Activated CD4-positive, alpha-beta T cell treated with anti-CD3 and anti-CD28 coated beads, Interleukin-2, amount 50 U/mL, for 1 hour (primary cell): Measurements from ENCODE around the gene DLX6.

Source experiments
- DNase-seq: peaks from one replicate; pipeline ENCODE4 v3.0.0-alpha.2; 2020

Gene DLX6

DNA sequence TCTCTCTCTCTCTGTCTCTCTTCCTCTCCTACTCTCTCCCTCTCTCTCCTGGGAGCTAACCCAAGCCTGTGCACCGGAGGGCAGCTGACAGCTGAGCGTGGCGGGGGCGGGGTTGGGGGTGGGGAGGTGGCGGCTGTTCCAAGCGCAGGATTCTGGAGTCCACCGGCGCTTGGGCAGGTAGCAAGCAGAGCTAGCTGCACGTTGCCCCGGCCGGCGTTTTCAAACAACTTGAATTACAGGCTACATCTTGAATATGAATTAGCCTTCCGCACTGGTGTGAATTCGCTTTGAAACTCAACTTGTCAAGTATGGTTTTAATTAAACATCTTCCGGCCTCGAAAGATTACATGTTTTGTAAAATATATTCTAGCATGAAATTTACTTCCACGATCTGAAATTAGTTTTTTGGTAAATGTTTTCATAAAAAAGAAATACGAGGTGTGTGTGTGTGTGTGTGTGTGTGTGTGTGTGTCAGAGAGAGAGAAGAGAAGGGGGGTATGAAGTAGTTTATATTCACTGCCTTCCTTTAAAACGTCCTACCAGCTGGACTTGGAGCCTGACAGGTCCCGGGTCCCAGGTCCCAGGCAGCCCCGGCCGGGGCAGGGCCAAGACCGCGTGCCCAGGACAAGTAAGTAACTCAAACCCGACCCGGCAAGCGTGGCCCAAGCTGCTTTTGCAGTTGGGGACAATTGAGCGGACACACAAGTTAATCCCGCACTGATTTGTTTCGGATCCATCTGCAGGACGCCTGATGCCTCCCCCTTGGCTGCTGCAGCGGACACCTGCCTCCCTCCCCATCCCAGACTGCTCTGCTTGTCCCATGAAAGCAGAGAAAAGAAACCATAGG lies 9.0 kb upstream of the DLX6 start:
- DNase-seq, result no peak

DNA sequence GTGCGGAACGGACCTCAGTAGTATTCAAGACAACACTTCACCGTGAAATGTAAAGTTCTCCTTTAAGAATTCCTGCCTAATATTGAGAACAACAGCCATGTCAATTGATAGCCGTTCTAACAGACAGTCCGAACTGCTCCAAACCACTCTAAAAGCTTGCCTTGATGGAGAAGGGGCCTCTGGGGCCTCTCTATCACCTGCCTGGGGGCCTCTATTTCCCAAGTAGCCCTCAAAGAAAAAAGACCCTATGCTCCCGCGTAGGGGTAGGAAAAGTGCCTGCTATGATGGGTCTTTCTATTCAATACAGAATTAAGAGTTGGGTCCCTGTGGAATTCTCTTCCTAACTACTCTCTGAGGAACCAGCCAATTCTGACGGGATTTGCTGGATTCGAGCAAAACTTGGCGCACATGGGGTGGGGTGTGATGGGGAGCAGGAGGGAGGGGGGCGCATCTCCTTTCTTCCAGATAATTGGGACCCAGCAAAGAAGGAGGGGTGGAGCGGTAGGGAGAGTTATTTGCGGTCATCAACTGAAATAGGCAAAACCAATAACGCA lies 8.3 kb upstream of the DLX6 start:
- DNase-seq, result no peak

DNA sequence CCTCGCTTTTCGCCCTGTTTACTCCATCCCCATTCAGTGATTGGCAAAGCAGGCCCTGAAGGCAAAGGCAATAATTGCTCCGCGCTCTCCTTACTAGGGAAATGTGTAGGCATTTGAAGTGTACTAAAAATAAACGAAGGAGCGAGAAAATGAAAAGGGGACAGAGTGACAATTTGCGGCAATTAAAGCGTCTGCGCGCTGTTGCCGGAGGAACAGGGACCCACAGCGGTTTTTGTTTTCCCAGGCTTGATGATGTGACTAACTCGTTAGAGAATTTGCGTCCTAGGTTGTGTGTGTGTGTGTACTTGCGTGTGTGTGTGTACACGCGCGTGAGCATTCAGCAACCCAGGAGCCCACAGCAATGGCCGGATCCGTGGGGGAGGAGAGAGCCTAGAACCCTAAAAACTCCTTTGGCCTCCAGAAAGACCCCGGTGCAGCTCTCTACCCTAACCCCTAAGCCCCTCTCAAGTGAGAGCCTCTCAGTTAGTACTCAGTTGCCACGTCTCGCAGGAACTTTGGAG lies 7.8 kb upstream of the DLX6 start:
- no peak for DNase-seq

DNA sequence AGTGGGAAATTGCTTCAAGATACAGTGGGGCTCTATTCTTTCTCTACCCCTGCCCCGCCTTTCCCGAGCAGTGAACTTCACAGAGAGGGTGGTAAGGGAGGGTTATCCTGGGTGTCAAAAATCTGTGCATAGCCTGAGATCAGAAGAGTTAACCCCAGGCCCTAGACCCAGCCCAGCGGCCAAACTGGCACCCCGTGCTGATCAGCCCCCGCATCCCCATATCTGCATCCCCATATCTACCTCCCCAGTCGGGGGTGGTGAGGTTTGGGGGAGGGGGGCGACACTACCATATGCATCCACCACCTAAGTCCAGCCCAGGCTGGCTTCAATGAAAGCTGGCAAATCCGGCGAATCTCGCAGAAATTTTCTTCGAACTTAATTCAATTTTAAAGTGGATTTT lies 7.0 kb upstream of the DLX6 start:
- DNase-seq, result no peak

DNA sequence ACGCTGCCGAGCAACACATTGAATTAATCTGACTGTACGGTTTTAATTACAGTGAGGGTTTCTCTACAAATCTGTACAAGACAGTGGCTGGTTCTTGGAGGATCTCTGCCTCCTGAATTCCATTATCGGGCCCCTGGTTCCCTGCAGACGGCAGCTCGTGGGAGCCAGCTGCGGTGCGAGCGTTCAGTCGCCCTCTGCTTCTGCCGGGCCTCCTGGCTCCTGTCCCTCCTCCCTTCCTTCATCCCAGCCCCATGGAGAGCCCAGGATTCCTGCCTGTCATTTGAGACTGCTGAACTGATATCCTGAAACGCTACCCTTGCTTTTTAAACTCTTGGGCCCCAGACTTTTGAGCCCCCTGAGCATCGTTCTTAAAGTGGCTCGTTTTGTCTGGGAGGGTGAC lies 6.6 kb upstream of the DLX6 start:
- no peak for DNase-seq

DNA sequence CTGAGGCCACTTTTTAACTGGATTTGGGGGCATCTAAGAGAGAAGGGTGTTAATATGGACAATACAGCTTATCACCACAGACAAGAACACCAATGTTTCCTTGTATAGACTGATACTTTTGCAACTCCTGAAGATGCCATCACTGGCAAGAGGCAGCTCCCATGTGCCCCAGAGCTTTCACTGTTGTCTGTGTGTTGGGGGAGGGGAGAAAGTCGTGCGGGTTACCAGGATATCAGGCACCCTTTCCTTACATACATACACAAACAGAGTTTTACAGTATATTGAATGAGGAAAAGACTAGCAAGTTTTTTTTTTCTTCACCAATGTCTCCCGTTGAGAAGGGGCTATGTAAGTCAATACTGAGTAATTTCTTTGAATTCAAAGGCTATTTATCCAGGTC lies 4.1 kb upstream of the DLX6 start:
- DNase-seq, result no peak

DNA sequence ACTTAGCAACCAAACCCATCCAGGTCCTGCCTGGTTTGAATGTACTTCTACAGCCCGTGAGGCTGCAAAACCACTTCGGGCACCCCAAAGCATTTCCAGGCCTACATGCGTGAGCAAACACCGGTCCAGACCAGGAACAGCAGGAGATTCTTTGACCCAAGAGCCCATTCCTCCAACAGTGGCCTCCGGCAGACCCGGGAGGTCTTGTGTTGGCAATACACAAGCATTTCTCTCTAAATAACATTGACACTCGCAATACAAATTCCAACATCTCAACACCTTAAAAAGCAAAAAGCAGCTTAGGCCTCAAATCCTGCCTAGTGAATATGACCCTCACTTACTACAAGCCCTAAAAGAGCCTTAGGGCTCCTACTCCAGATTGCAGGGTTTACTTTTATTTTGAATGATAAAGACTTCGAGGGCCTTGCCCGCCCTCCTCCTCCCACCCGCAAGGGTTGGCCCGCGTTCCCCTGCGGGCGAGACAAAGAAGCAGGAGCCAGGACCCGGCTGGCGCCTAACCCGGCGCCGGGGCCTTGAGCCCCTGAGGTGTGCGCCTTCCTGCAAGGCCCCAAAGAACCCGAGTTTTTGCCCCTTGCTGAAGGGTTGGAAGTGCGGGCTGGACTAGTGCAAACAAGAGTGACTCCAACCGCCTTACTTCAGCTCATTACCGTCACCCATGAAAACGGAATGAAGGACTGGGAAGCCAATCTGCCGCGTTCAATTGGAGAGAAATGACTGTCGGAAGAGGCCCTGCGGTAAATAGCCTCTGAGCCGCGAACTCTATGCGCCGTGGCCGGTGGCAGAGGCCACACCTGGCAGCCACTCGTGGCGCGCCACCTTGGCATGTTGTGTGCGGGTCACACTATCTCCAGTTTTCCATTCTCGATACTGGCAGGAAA lies 3.4 kb upstream of the DLX6 start:
- no peak for DNase-seq

DNA sequence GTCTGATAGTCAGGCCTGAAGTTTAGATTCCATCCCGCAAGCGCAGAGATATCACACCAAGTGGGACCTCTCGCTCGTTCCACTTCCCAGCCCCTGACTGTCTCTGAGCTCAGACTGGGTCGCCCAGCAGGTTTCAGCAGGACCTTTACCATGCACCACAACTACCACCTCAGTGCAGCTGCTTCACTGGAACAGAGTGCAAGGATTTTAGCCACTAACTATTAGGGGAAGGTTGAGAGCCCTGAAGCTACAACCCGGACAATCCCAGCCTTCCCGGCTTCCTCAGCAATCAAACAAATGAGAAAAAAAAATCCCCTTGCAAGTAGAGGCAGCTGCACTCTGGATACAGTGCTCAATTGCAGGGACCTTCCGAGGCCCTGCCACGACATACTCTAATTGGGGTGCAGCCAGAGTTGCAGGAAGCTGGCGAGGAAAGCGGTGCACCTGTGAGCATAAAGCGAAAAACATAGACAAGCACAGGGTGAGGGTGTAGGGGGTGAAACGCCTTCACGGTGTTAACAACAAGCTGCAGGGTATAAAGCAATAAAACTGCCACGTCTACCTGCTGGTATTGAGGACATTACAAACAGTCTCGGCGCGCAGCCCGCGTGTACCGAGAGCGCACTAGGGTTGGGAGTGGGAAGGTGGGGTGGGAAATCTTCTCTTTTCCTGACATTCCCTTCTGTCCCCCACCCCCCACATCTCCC lies 2.6 kb upstream of the DLX6 start:
- no peak for DNase-seq

DNA sequence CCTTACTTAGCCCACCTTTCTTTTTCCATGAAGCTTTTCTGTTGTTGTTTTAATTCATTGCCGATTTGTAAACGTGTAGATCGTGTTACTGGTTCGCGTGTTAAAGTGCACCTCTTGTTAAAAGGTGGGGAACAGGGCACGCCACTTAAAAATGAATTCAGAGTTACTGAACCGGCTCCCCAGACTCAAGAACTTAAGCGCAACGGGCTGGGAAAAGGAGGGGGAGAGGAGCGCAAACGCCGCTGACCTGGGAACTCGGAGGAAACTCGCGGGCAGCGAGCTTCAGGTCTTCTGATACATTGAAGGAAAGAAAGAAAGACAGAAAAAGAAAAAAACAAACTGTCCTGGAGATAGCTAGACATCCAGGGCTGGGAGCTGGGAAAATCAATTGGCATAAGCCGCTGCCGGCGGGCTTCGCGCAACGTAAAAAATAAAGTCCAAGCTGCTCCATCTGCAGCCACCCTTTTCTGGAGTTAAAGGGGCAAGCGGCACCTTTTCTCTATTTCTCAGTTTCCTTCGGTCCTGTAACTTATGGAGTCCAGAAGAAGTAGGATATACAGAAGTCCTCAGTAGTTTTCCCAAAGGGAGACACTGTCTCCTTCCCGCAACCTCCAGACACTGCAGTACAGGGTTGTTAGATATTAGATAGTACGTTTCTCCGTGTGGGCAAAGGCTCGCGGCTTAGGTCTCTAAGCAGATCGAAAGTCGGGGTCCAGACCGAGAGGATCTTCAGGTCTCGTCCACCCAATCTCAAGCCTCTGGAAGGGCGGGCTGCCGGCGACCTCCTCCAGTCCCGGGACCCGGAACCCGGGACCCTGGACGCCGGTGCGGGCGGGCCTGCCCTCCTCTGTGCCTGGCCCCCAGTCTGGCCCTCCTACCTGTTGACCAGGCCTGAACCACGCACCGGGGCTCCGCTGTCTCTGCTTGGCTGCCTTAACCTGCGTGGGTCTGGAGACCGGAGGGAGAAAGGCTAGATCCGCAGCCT lies 1.8 kb upstream of the DLX6 start:
- no peak for DNase-seq

DNA sequence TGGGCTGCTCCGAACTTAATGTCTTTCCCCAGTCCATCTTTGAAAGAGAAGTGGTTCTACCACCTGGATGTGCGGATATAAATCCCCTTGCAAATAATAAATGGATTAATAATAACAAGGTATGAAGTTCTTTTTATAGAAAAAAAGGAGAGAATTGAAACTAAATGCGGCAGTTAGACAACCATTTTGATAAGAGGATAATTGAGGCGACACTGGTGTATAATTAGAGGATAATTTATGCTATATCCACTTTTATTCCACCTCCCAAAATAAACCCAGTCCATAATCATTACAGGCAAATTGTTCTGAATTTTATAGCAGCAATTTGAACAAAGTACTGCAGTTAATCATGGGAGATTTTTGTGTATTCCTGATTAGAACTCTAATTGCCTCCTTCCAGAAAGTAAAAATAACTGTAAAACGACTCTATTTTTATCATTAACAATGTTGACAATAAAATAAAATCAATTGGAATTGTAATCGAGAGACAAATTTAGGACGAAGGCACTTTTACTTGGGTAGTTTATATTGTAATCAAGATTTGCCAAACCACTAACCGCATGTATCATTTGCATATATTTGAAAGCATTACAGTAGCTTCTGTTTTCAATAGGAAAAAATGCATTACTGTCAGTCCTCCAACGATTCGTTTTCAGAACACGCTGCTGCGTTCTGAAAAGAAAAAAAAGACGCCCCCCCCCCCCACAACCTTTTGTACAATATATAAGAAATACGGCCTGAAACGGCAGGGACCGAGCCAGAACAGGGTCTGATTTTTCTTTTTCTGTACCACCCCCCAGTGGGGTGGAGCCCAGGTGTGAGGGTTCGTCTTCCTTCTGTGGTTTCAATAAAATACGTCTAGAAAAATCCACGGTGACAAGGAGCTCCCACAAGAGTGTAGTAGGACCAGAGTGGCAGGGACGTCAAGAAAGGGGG lies 838 bp upstream of the DLX6 start:
- DNase-seq, result no peak

DNA sequence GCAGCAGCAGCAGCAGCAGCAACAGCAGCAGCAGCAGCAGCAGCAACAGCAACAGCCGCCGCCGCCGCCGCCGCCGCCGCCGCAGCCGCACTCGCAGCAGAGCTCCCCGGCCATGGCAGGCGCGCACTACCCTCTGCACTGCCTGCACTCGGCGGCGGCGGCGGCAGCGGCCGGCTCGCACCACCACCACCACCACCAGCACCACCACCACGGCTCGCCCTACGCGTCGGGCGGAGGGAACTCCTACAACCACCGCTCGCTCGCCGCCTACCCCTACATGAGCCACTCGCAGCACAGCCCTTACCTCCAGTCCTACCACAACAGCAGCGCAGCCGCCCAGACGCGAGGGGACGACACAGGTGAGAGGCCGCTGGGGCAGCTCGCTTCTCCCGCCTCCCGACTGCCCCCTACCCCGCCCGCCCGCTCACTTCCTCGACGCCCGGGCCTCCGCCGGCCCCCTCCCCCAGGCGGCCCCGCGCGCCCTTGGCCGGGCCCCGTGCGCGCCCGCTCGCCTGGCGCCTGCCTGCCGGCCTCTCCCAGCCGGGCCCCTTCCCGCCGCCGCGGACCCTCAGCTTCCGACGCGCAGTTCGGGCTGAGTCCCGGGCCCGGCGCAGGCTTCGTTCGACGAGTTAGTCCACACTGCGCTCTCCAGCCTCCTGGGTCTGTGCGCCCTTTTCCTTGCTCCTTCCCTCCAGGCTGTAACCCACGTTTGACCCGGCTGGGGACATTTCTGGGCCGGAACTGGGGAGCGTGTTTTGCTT lies 882 bp downstream of the DLX6 start:
- DNase-seq, result peak; percentile 24

DNA sequence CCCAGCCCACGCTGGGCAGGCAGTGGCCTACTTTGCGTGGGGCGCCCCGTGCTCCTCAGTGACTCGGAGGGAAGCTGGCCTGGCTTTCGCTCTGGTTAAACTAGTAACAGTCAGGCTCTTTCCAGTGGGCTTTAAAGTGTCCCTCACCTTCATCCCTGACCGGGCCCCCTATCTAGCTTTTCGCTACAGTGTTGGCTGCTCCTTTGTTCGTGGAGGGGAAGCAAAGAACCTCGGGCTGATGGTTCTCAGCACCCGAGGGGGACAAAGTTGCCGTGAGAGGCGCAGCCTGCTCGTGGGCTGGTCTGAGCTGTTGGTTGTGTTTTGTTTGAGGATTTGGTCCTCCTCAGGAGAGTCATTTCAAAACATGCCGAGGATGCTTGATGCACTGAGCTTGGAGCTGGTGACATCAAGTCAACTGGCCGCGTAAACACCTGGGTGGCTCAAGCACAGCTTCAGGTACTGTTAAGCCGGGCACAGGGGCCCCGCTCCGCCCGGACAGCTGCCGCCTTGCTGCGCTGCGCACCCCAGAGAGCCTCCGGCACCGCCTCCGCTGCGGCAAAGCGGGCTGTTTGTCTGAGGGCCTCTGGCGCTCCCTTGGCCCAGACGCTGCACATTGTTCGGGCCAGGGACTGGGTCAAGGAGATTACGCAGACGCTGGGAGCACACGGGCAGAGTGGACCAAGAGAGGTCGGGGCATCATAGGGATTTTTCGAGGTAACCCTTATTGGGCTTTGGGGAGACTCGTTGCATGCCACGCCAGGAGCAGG lies 1.6 kb downstream of the DLX6 start:
- no peak for DNase-seq

DNA sequence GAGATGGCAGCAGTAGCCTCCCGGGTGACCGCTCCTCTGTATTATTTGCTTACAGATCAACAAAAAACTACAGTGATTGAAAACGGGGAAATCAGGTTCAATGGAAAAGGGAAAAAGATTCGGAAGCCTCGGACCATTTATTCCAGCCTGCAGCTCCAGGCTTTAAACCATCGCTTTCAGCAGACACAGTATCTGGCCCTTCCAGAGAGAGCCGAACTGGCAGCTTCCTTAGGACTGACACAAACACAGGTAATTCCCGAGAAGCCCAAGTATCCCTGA lies 2.2 kb downstream of the DLX6 start:
- DNase-seq, result no peak

DNA sequence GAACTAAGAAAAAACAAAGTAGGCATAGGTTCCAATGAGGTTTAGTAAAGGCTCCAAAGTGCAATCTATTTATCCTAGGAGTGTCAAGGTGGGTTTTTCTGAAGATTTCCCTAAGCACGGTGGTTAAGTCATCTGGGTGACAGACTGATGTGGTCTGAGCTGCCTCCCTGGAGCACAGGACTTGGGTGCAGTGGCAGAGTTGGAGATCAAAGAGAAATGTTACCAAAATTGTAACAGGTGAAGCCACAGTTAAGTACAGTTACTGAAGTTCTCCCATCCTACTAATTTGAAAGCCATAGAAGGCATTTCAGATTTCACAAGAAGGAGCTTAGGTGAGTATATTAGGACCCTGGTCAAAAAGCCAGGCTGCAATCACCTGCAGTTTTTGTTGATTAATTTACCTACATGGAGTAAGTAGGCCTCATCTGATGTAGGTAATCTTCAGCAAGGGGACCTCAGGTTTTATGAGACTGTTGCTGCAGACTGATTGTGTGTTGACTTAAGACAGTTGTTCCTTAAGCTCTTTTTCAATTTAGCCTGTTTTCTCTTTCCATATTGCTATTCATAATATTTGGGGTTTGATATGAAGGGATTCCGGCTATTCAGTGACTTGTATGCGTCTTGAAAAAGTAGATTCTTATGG lies 3.0 kb downstream of the DLX6 start:
- no peak for DNase-seq

DNA sequence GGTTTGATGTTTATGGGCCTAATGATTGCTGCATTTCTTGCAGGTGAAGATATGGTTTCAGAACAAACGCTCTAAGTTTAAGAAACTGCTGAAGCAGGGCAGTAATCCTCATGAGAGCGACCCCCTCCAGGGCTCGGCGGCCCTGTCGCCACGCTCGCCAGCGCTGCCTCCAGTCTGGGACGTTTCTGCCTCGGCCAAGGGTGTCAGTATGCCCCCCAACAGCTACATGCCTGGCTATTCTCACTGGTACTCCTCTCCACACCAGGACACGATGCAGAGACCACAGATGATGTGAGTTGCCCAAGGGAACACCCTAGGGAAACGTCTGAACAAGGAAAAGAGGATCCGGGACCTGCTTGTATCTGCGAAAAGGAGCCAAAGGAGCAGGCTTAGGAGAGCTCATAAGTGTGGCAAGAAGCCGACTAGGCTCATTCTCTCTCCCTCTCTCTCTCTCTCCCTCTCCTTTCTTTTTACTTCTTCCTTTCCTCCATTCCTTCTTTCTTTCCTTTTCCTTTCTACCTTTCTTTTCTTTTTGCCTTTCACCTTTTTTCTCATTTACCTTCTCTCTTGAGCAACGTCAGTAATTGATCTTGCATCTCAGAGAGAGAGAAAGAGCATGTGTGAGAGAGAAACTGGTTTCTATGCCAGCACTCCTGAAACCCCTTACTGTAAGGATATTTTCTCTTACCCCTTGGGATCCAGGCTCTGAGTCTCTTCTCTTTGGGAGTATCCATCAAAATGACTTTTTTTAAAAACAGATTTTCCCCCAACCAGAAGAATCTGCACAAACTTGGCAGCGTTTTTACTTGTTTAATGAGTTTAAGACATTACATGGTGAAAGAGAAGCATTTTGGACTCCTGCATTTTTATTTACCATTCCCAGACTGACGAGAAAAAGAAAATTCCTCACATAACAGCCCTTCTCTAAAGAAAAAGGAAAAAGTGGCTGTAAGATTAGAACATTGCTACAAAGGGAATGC lies 4.7 kb downstream of the DLX6 start:
- DNase-seq, result no peak

DNA sequence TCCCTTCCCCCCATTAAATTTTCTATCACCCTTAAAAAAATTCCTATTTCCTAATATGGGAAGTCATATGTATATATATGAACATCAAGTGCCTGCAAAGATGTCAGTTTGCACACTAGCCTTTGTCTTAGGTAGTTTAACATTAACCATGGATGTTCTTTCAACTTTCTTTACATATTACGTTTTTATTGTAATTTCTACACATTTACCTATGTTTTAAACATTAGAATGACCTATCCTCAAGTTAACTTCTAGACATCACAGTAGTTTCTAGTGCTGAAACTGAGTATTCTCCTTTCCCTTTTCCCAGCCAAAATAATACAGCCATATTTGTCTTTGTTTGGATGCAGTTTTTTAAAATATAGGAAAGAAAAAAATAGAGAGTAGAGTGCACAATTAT lies 5.8 kb downstream of the DLX6 start:
- DNase-seq, result no peak
